Activated T-cell treated with anti-CD3 and anti-CD28 coated beads for 24 hours (primary cell): ENCODE data around the gene ATP8A2.

Source experiments
- DNase-seq: peaks from one replicate; pipeline ENCODE4 v3.0.0-alpha.2; 2020; ENCODE audit warnings: low read depth

Gene ATP8A2

GRCh38 chr13:25967144-25967543 is 595.4 kb downstream of the ATP8A2 start:
- DNase-seq: no peak

DNA sequence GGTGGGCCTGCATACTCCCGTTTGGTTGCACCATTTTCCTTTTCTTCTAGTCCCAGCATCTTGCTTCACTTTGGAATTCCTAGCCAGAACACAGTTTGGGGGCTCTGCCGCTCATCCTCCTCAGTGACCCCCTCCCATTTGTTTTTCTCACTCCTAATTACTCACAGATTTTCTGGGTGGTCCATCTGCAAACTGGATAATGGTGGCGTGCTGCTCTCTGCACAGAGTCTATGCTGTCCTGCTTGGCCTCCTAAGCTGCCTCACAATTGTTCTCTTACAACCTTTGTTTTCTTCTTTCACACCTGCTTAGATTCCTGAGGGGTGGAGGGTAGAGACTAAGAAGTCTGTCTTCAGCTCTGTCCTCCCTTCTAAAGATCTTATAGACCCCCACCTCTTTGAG is 599.3 kb downstream of the ATP8A2 start:
- DNase-seq: no peak

- no peak for DNase-seq
Observed at GRCh38 chr13:25971459-25972145, 599.8 kb downstream of the ATP8A2 start.

DNA sequence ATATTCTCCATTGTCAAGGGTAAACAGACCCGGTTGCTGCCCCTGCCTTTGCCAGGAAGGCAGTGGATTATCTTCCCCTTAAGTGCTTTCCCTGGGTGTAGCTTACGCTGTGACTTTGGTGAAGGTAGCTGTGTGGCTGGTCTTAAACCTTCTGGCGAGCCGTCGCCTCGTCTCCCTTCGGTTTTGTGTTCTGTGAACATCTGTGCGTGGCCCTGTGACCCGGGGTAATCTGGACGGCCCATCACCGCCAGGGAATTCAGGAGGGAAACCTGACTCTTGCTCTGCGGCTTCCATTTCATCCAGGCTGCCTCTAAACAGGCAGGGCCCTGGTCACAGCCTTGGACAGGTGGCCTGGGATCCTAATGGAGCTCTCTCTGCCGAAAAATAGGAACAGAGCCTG is 601.3 kb downstream of the ATP8A2 start:
- DNase-seq: no peak

DNA sequence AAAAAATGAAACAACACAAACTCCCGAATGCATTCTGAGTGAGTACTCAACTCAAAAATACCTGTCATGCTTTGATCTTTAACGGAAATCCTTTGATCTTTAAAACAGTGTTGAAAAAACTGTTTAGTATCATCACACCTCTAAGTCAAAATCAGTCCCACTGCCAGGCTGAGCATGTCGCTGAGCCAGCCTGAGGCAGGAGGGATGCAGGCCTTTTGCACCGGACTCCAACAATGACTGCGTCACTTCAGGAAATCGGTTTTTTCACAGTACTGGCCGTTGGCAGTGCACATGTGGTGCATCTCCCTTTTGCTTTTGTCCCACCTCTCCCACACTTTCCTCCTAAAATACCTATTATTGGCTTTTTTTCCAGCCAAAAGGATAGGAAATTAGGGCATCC is 601.8 kb downstream of the ATP8A2 start:
- DNase-seq: no peak

GRCh38 chr13:25977216-25977615 is 605.4 kb downstream of the ATP8A2 start:
- DNase-seq: no peak

DNA sequence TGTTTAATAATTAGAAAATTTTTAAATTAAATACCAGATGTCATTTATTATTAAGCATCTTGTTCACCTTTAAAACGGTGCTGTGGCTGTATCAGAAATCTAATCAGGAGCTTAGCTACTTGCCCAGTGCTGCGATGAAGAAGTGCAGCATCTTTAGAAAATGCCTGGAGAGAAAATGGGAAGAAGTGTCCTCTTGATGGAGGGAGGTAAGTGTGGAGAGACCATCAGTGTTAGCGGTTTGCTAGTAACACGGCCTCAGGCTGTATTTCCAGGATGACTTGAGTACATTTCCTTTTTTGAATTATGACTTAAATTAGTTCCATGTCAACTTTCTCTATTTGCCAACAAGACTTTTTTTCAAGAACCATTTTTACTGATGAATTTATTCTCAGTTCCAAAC is 605.9 kb downstream of the ATP8A2 start:
- no peak for DNase-seq

GRCh38 chr13:25978961-25979360 is 607.2 kb downstream of the ATP8A2 start:
- no peak for DNase-seq

- no peak for DNase-seq
Observed at GRCh38 chr13:25979371-25979770, 607.6 kb downstream of the ATP8A2 start.

GRCh38 chr13:25980255-25980654 is 608.5 kb downstream of the ATP8A2 start:
- no peak for DNase-seq

DNA sequence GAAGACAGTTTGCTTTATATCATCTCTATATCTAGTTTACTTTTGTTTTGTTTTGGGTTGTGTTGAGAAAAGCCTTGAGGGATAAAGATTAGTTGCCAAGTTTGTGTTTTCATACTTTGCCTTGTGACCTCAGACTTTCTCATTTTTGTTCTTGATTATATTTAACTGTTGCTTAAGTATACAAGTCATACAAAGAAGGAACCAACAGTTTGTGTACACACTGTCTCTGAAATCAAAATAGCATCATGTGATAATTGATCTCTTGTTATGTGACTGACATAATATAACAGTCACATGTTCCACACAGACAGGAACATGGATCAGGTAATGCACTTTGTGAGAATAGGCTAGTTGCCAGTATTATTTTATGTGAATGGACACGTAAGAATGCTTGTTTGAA is 609.3 kb downstream of the ATP8A2 start:
- DNase-seq: no peak

DNA sequence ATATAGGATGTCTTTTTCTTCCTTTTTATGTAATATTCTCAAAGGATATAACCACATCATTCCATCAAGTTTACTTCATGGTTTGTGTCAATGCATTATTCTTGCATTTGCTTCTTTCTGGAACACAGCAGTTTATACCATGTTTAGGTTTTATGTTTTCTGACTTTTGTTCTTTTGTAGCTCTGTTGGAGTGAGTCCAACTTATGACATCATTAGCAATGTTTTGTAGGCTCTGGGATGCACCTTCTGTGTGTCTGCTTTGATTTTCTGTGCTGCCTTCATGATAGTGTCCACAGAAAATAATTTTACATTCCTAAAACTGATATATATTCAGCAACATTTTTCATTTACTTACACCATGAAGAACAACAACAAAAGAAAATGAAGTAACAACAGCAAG is 611.1 kb downstream of the ATP8A2 start:
- no peak for DNase-seq

GRCh38 chr13:25987987-25988386 is 616.2 kb downstream of the ATP8A2 start:
- no peak for DNase-seq

- no peak for DNase-seq
Observed at GRCh38 chr13:25988661-25989060, 616.9 kb downstream of the ATP8A2 start.

DNA sequence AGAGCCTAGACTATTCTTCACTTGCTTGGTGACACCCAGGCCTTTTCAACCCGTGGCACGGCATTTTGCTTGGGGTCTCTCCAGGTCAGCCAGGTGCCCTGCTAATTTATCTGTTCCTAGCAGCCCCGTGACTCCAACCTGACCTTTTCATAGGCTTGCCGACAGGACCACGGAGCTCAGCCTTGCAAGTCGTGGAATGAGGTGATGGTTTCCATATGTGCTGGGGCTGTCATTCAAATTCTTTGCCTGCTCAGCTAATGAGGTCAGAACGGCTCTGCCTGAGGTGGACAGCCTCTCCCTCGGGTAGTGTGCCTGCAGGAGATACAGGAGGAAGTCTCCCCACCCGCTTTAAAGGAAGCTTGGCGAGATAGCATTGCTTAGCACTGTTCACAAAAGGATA is 619.0 kb downstream of the ATP8A2 start:
- no peak for DNase-seq

GRCh38 chr13:25992076-25992475 is 620.3 kb downstream of the ATP8A2 start:
- no peak for DNase-seq

DNA sequence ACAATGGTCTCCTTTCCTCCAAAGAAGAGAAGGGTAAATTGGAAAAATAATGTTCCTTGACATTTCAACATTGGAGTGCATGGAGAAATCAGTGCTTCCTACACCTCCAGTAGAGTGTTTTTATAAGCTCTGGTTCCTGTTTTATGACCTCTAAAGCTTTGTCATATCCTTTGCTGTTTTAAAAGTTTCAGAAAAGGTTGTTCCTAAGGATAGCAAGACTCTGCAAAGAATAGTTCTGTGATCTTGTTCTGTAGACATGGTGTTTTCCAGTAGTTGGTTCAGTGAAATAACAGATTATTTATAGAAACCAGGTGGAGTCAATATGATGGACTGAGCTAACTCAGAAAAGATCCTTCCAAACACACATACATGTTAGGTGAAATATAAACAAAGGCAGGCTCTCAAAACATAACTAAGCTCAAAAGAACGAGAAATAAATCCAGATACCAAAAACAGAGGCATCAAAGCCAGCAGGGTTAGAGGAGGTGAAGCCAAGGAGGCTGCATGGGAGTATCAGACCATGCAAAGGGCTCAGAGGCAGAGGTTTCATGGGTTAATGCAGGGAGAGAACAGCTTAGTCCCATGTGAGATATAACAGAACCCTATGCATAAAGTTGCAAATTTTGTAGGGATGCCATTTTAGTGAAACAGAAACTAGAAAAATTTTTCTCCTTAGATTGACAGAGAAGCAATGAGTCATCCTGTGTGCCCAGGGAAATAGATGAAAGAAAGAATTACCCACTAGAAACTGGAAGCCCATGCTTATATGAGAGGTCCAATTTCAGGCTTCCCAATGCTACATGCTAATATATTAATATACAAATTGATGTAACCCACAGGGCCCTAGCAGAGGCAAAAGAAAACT is 635.7 kb downstream of the ATP8A2 start:
- no peak for DNase-seq

- no peak for DNase-seq
Observed at GRCh38 chr13:26010487-26011207, 638.9 kb downstream of the ATP8A2 start.

- no peak for DNase-seq
Observed at GRCh38 chr13:26011208-26011573, 639.4 kb downstream of the ATP8A2 start.

DNA sequence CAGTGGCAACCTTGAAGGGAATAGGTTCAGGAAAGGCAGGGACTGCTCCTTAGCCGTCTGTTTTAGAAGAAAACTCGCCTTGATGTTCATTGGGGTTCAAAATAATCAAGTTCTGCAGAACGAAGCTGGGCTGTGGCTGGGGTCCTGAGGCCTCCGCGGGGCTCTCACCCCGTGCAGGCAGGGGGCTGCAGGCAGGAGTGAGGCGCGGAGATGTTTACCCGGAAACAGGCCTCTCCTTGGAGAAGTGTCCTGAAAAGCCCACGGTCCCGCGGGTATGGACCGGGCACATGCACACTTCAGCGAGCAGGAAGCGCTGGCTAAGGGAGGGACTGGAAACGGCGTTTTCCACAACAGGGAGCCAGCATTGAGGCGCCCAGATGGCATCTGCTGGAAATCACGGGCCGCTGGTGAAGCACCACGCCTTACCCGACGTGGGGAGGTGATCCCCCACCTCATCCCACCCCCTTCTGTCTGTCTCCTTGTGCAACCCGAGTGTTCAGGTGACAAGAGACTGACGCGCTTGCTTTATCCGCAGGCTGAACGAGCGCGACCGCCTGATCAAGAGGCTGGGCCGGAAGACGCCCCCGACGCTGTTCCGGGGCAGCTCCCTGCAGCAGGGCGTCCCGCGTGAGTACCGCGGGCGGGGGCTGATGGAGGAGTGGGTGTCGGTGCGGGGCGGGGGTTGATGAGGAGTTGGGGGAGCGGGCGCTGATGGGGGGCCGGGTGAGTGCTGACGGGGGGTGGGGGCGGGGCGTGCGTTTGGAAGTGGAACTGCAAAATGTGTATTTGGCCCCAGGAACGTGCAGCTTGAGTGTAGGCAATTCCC is 640.4 kb downstream of the ATP8A2 start:
- peak; percentile 36 for DNase-seq

- DNase-seq: no peak
Observed at GRCh38 chr13:26012995-26013394, 641.2 kb downstream of the ATP8A2 start.
